Fibroblast of the aortic adventitia (primary cell): ENCODE measurements around the gene MTHFD1. TPM values are rescaled to one million over a fixed set of nuclear protein-coding genes. Genes with fewer than 3 reads are reported as not detected.

Experiments used
- DNase-seq: peaks from one replicate; pipeline ENCODE4 v3.0.0-alpha.2; 2010; ENCODE audit warnings: low read depth
- H3K4me3 ChIP-seq: 2 replicates; pipeline ENCODE4 v1.5.1; 2011; ENCODE audit warnings: low read depth, mild to moderate bottlenecking, control low read depth, low read length, moderate library complexity
- total RNA-seq: library from RNA; depleted of rRNA; stranded (reverse); fragments of >200 nt; gene quantifications from 2 replicates; pipeline ENCODE4 v1.2.3, GENCODE V29; 2012; ENCODE audit warnings: low replicate concordance
- TF ChIP-seq, protein P1 (sequence below): IDR thresholded peaks from 2 replicates; pipeline ENCODE4 v1.5.1; 2011; ENCODE audit warnings: mild to moderate bottlenecking, low read length, control low read depth, inconsistent platforms; ENCODE audit not compliant: insufficient read depth

MTHFD1 gene
- total RNA-seq, 1 donor: 73.1 TPM

DNA sequence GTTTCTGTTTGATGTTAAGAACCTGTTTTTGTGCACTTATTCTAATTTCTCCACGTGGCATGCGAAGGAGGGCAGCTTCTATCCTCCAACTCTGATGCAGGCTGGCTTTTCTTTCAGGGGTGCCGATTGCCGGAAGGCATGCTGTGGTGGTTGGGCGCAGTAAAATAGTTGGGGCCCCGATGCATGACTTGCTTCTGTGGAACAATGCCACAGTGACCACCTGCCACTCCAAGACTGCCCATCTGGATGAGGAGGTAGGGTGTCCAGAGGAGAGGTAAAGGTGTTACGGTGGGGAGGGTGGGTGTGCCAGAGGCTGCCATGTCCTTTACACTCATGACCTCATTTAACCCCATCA lies 29.6 kb downstream of the MTHFD1 start:
- DNase-seq: no peak
- TF ChIP-seq, protein P1, sequence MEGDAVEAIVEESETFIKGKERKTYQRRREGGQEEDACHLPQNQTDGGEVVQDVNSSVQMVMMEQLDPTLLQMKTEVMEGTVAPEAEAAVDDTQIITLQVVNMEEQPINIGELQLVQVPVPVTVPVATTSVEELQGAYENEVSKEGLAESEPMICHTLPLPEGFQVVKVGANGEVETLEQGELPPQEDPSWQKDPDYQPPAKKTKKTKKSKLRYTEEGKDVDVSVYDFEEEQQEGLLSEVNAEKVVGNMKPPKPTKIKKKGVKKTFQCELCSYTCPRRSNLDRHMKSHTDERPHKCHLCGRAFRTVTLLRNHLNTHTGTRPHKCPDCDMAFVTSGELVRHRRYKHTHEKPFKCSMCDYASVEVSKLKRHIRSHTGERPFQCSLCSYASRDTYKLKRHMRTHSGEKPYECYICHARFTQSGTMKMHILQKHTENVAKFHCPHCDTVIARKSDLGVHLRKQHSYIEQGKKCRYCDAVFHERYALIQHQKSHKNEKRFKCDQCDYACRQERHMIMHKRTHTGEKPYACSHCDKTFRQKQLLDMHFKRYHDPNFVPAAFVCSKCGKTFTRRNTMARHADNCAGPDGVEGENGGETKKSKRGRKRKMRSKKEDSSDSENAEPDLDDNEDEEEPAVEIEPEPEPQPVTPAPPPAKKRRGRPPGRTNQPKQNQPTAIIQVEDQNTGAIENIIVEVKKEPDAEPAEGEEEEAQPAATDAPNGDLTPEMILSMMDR: no peak
- H3K4me3 ChIP-seq: no peak overlapping the region

DNA sequence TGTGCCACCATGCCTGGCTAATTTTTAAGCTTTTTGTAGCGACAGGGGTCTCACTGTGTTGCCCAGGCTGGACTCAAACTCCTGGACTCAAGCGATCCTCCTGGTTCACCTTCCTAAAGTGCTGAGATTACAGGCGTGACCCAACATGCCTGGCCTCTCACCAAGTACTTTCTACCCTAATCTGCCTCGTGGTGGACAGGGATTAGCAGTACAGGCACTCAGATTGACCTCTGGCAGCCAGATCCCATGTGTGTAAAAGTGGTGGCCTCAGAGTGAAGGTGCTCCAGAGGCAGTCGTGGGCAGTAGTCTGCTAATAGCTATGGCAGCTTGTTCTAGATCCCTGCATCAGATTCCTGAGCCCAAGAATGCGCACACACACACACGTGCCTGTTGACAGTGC lies 30.9 kb downstream of the MTHFD1 start:
- no peak for DNase-seq
- H3K4me3 ChIP-seq: no peak overlapping the region
- TF ChIP-seq, protein P1: no peak

DNA sequence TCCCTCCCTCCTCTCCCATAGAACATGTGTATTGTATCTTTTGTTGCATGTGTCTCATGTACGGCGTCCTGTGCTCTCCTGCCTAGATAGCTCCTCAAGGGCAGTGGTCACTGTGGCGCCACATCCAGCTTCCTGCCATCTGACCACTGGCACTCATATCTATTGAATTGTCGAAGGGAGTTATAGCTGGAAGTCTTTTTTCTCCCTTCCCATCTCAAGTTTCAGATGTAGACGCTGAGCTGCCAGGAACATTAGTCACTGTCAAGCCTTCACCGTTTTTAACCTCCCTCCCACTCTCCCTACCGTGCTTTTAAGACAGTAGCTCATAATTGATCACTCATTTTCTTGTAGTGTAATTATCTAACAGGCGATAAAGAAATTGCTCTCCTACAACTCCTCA lies 33.0 kb downstream of the MTHFD1 start:
- peak; percentile 47 for DNase-seq

DNA sequence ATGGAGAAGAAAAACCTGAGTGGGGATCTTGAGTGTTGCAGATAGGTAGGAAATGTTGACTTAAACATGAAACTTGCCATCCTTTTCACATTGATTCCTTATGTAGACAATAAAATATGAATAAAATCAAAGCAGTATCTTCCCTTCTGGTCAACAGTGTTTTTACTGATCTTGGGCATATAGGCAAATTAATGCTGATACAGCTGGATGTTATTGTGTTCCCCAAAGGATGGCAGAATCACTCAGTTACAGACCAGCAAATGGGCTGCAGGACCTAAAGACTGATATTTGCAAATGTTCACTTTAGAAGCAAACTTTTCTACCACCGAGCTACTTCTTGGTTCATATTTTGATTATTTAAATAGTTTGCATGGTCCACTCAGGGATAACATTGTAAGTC lies 33.9 kb downstream of the MTHFD1 start:
- DNase-seq: no peak
- TF ChIP-seq, protein P1: no peak

More for the DNA sequence above, 33.0 kb downstream of the MTHFD1 start:
- TF ChIP-seq, protein P1: no peak
- H3K4me3 ChIP-seq: no peak overlapping the region

DNA sequence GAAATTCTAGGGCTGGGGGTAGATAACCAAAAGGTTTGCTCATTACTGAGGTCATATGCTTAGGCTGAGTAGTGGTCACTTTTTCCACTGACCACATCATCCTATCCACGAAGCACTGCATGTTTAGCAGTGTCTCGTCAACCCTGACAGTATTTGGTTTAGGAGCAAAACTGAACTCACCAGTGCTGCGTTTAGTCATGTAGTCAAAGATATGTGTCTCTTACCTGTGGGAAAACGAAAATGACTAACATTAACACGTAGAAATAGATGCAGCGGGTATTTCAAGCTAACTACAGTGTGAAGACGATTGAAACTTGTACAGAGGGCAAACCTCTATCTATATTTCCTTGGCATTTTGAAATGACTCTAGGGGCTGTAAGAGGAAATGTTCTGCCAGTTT lies 34.6 kb downstream of the MTHFD1 start:
- TF ChIP-seq, protein P1: no peak
- DNase-seq: no peak
- H3K4me3 ChIP-seq: no peak overlapping the region

More for the DNA sequence above, 33.9 kb downstream of the MTHFD1 start:
- no peak overlapping the region for H3K4me3 ChIP-seq

DNA sequence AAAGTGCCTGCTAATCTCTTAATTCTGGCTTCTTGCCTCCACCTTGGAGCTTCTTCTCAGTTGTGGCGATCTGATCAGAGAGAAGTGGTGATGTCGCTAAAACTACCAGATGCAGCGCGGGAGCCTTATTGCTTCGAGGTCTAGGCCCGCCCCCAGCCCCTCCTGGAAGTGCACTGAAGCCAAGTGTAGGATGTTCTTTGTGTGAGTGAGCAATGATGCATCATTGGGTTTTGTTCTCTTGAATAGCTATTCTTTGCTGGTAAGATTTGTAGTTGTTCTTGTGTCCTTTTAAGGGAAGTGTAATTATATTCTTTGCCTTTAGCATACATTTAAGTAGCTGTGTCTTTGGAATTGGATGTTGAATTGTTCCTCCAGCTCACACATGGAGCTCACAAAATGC lies 35.8 kb downstream of the MTHFD1 start:
- TF ChIP-seq, protein P1: no peak
- H3K4me3 ChIP-seq: no peak overlapping the region
- peak; percentile 13 for DNase-seq

DNA sequence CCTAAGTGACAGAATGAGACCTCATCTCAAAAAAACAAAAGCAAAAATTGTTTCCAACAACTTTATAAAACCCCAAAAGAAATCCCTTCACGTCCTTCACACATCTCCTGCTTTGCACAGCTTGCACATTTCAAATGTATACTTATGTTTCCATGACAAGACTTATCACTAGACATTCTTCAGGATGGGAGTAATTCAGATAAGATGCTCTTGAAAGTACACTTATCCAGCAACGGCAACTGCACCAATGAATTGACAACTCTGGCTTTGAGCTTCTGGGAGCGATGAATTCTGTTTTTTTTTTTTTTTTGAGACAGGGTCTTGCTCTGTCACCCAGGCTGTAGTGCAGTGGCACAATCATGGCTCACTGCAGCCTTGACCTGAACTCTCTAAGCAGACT lies 46.4 kb downstream of the MTHFD1 start:
- no peak overlapping the region for H3K4me3 ChIP-seq
- TF ChIP-seq, protein P1: no peak
- DNase-seq: peak; percentile 51
